GM21526 (cell line): ENCODE results near the gene KLHL7.
"Not testable (repeated sequence)": the region's sequence is repeated elsewhere in the genome, so short reads cannot be mapped to it uniquely, and the experiment has no call there.

Source experiments
- ATAC-seq: cut with Tn5 transposase; IDR thresholded peaks from one replicate; pipeline ENCODE4 v1.9.1; 2021; ENCODE audit warnings: moderate library complexity; ENCODE audit not compliant: unreplicated experiment, low FRiP score

Gene KLHL7

GRCh38 chr7:23168111-23168885, 62.7 kb downstream of the KLHL7 start:
- ATAC-seq = no peak

GRCh38 chr7:23175938-23176337, 70.4 kb downstream of the KLHL7 start:
- no peak for ATAC-seq

- peak; percentile 93 for ATAC-seq
Observed at GRCh38 chr7:23181684-23182553, 76.3 kb downstream of the KLHL7 start, which contains the start of gene NUP42. TSS of gene NUP42 (plus strand) at chr7:23182048. CDS start at chr7:23182086, 38 bp downstream.

GRCh38 chr7:23183279-23184012, 77.9 kb downstream of the KLHL7 start:
- no peak for ATAC-seq

GRCh38 chr7:23184291-23184690, 78.7 kb downstream of the KLHL7 start:
- no peak for ATAC-seq

- no peak for ATAC-seq
Observed at GRCh38 chr7:23184709-23185359, 79.2 kb downstream of the KLHL7 start.

GRCh38 chr7:23185980-23186379, 80.4 kb downstream of the KLHL7 start:
- no peak for ATAC-seq

- ATAC-seq = no peak
Observed at GRCh38 chr7:23191022-23191421, 85.4 kb downstream of the KLHL7 start.

GRCh38 chr7:23193650-23194227, 88.2 kb downstream of the KLHL7 start:
- not testable (repeated sequence) for ATAC-seq

- ATAC-seq = no peak
Observed at GRCh38 chr7:23196306-23196705, 90.7 kb downstream of the KLHL7 start.

- ATAC-seq = not testable (repeated sequence)
Observed at GRCh38 chr7:23197745-23198144, 92.2 kb downstream of the KLHL7 start.

- ATAC-seq = no peak
Observed at GRCh38 chr7:23200331-23200730, 94.7 kb downstream of the KLHL7 start.

- ATAC-seq = no peak
Observed at GRCh38 chr7:23204241-23204640, 98.7 kb downstream of the KLHL7 start.

- ATAC-seq = no peak
Observed at GRCh38 chr7:23205577-23205908, 100.0 kb downstream of the KLHL7 start.

- no peak for ATAC-seq
Observed at GRCh38 chr7:23205909-23206767, 100.6 kb downstream of the KLHL7 start.

- no peak for ATAC-seq
Observed at GRCh38 chr7:23207021-23207420, 101.4 kb downstream of the KLHL7 start.

GRCh38 chr7:23207884-23208283, 102.3 kb downstream of the KLHL7 start:
- no peak for ATAC-seq

GRCh38 chr7:23208316-23208715, 102.7 kb downstream of the KLHL7 start:
- ATAC-seq = no peak

GRCh38 chr7:23210506-23210905, 104.9 kb downstream of the KLHL7 start:
- no peak for ATAC-seq
